Memory B cell (primary cell): ENCODE data around the gene SLC6A2.

Experiments
- ATAC-seq: fragments of 150-1000 bp; cut with Tn5 transposase; 2 replicates; pipeline ENCODE4 v1.10.0; 2021; ENCODE audit warnings: low read depth, mild to moderate bottlenecking, moderate library complexity
- DNase-seq, 2 donors: peaks; one replicate each; pipeline ENCODE4 v3.0.0; 2022; ENCODE audit warnings: low spot score in 2 of 2
- H3K27ac Mint-ChIP-seq: one replicate; pipeline ENCODE4 v1.8.0; 2022; ENCODE audit warnings: mild to moderate bottlenecking, moderate library complexity, mixed read lengths
- H3K27me3 Mint-ChIP-seq: one replicate; pipeline ENCODE4 v1.8.0; 2022; ENCODE audit warnings: mixed read lengths
- H3K36me3 Mint-ChIP-seq: one replicate; pipeline ENCODE4 v1.8.0; 2022; ENCODE audit warnings: mild to moderate bottlenecking, mixed read lengths
- H3K4me1 Mint-ChIP-seq: one replicate; pipeline ENCODE4 v1.8.0; 2022; ENCODE audit warnings: mixed read lengths
- H3K4me3 Mint-ChIP-seq: one replicate; pipeline ENCODE4 v1.8.0; 2022; ENCODE audit warnings: mild to moderate bottlenecking, moderate library complexity, mixed read lengths
- H3K9me3 Mint-ChIP-seq: one replicate; pipeline ENCODE4 v1.8.0; 2022; ENCODE audit warnings: mixed read lengths

The SLC6A2 gene

GRCh38 chr16:55658898-55659420 is 3.2 kb downstream of the SLC6A2 start:
- no peak overlapping the region for H3K4me3 Mint-ChIP-seq
- H3K9me3 Mint-ChIP-seq = peaks cover 5% of the 10 kb centered on the region
- DNase-seq = no peak
- H3K27me3 Mint-ChIP-seq = peaks cover 4% of the 10 kb centered on the region
- no peaks in the 10 kb centered on the region for H3K4me1 Mint-ChIP-seq
- no peak for ATAC-seq
- no peaks in the 10 kb centered on the region for H3K36me3 Mint-ChIP-seq
- no peak overlapping the region for H3K27ac Mint-ChIP-seq

- ATAC-seq (no peak), DNase-seq (no peak)
- Mint-ChIP-seq H3K27me3 (peaks cover 4% of the 10 kb centered on the region), H3K36me3 (no peaks in the 10 kb centered on the region), H3K9me3 (peaks cover 5% of the 10 kb centered on the region), H3K27ac (no peak overlapping the region), H3K4me1 (no peaks in the 10 kb centered on the region), H3K4me3 (no peak overlapping the region)
These were observed 4.2 kb downstream of the SLC6A2 start for GRCh38 chr16:55660026-55660425.

GRCh38 chr16:55660828-55661227 is 5.0 kb downstream of the SLC6A2 start:
- no peaks in the 10 kb centered on the region for H3K36me3 Mint-ChIP-seq
- H3K4me1 Mint-ChIP-seq = no peaks in the 10 kb centered on the region
- H3K27me3 Mint-ChIP-seq = peaks cover 5% of the 10 kb centered on the region
- H3K9me3 Mint-ChIP-seq = peaks cover 5% of the 10 kb centered on the region
- DNase-seq (no peak), ATAC-seq (no peak)
- no peak overlapping the region for H3K27ac Mint-ChIP-seq
- no peak overlapping the region for H3K4me3 Mint-ChIP-seq

- no peak overlapping the region for H3K4me3 Mint-ChIP-seq
- H3K27ac Mint-ChIP-seq = no peak overlapping the region
- ATAC-seq (no peak), DNase-seq (no peak)
- H3K4me1 Mint-ChIP-seq = no peaks in the 10 kb centered on the region
- H3K27me3 Mint-ChIP-seq = peaks cover 2% of the 10 kb centered on the region
- H3K9me3 Mint-ChIP-seq = peaks cover 5% of the 10 kb centered on the region
- no peaks in the 10 kb centered on the region for H3K36me3 Mint-ChIP-seq
These were observed 6.3 kb downstream of the SLC6A2 start for GRCh38 chr16:55661941-55662643.

- peaks cover 2% of the 10 kb centered on the region for H3K27me3 Mint-ChIP-seq
- no peak for DNase-seq
- no peaks in the 10 kb centered on the region for H3K36me3 Mint-ChIP-seq
- no peak overlapping the region for H3K27ac Mint-ChIP-seq
- ATAC-seq = no peak
- no peaks in the 10 kb centered on the region for H3K4me1 Mint-ChIP-seq
- no peak overlapping the region for H3K4me3 Mint-ChIP-seq
- H3K9me3 Mint-ChIP-seq = peaks cover 5% of the 10 kb centered on the region
These were observed 6.8 kb downstream of the SLC6A2 start for GRCh38 chr16:55662644-55663031.

GRCh38 chr16:55663225-55663624 is 7.4 kb downstream of the SLC6A2 start:
- ATAC-seq (no peak), DNase-seq (no peak)
- Mint-ChIP-seq H3K9me3 (peaks cover 5% of the 10 kb centered on the region), H3K4me1 (no peaks in the 10 kb centered on the region), H3K36me3 (no peaks in the 10 kb centered on the region), H3K27ac (no peak overlapping the region), H3K27me3 (peaks cover 3% of the 10 kb centered on the region), H3K4me3 (no peak overlapping the region)

- peaks cover 4% of the 10 kb centered on the region for H3K27me3 Mint-ChIP-seq
- peaks cover 5% of the 10 kb centered on the region for H3K9me3 Mint-ChIP-seq
- no peaks in the 10 kb centered on the region for H3K4me1 Mint-ChIP-seq
- no peaks in the 10 kb centered on the region for H3K36me3 Mint-ChIP-seq
- no peak overlapping the region for H3K27ac Mint-ChIP-seq
- DNase-seq (no peak), ATAC-seq (no peak)
- no peak overlapping the region for H3K4me3 Mint-ChIP-seq
These were observed 8.2 kb downstream of the SLC6A2 start for GRCh38 chr16:55663765-55664677.

- H3K36me3 Mint-ChIP-seq = no peaks in the 10 kb centered on the region
- H3K27me3 Mint-ChIP-seq = peaks cover 4% of the 10 kb centered on the region
- no peak overlapping the region for H3K27ac Mint-ChIP-seq
- H3K4me1 Mint-ChIP-seq = no peaks in the 10 kb centered on the region
- peaks cover 5% of the 10 kb centered on the region for H3K9me3 Mint-ChIP-seq
- no peak for DNase-seq
- no peak for ATAC-seq
- no peak overlapping the region for H3K4me3 Mint-ChIP-seq
These were observed 9.1 kb downstream of the SLC6A2 start for GRCh38 chr16:55664786-55665407.

GRCh38 chr16:55665511-55665910 is 9.7 kb downstream of the SLC6A2 start:
- H3K36me3 Mint-ChIP-seq = no peaks in the 10 kb centered on the region
- no peak overlapping the region for H3K4me3 Mint-ChIP-seq
- no peaks in the 10 kb centered on the region for H3K4me1 Mint-ChIP-seq
- DNase-seq (no peak), ATAC-seq (no peak)
- peaks cover 5% of the 10 kb centered on the region for H3K9me3 Mint-ChIP-seq
- peaks cover 4% of the 10 kb centered on the region for H3K27me3 Mint-ChIP-seq
- no peak overlapping the region for H3K27ac Mint-ChIP-seq

- no peak overlapping the region for H3K27ac Mint-ChIP-seq
- H3K9me3 Mint-ChIP-seq = peaks cover 5% of the 10 kb centered on the region
- H3K4me3 Mint-ChIP-seq = no peak overlapping the region
- H3K36me3 Mint-ChIP-seq = no peaks in the 10 kb centered on the region
- no peak for ATAC-seq
- DNase-seq = no peak
- H3K4me1 Mint-ChIP-seq = no peaks in the 10 kb centered on the region
- peaks cover 4% of the 10 kb centered on the region for H3K27me3 Mint-ChIP-seq
These were observed 10.2 kb downstream of the SLC6A2 start for GRCh38 chr16:55666012-55666411.

- H3K4me3 Mint-ChIP-seq = no peak overlapping the region
- DNase-seq (no peak), ATAC-seq (no peak)
- H3K27ac Mint-ChIP-seq = no peak overlapping the region
- no peaks in the 10 kb centered on the region for H3K36me3 Mint-ChIP-seq
- no peaks in the 10 kb centered on the region for H3K4me1 Mint-ChIP-seq
- peaks cover 8% of the 10 kb centered on the region for H3K9me3 Mint-ChIP-seq
- peaks cover 4% of the 10 kb centered on the region for H3K27me3 Mint-ChIP-seq
These were observed 12.0 kb downstream of the SLC6A2 start for GRCh38 chr16:55667753-55668152.

- H3K27ac Mint-ChIP-seq = no peak overlapping the region
- H3K4me3 Mint-ChIP-seq = no peak overlapping the region
- no peaks in the 10 kb centered on the region for H3K36me3 Mint-ChIP-seq
- peaks cover 4% of the 10 kb centered on the region for H3K9me3 Mint-ChIP-seq
- H3K4me1 Mint-ChIP-seq = no peaks in the 10 kb centered on the region
- H3K27me3 Mint-ChIP-seq = peaks cover 4% of the 10 kb centered on the region
- ATAC-seq (no peak), DNase-seq (no peak)
These were observed 12.8 kb downstream of the SLC6A2 start for GRCh38 chr16:55668340-55669281.

- Mint-ChIP-seq H3K27me3 (peaks cover 3% of the 10 kb centered on the region), H3K4me1 (no peaks in the 10 kb centered on the region), H3K4me3 (no peak overlapping the region), H3K36me3 (no peaks in the 10 kb centered on the region), H3K27ac (no peak overlapping the region), H3K9me3 (peaks cover 4% of the 10 kb centered on the region)
- ATAC-seq (no peak), DNase-seq (no peak)
These were observed 15.6 kb downstream of the SLC6A2 start for GRCh38 chr16:55671206-55671973.
